HUES6 (cell line): ENCODE results near the gene SPEM1.

Experiments
- H3K27ac ChIP-seq: 2 replicates; pipeline ENCODE4 v1.7.0; 2013; ENCODE audit warnings: low read depth, mild to moderate bottlenecking, low read length, inconsistent platforms
- H3K27me3 ChIP-seq: 2 replicates; pipeline ENCODE4 v1.6.1; 2013; ENCODE audit warnings: low read length; ENCODE audit not compliant: control insufficient read depth, insufficient read depth
- H3K36me3 ChIP-seq: 2 replicates; pipeline ENCODE4 v1.6.1; 2013; ENCODE audit warnings: low read length; ENCODE audit not compliant: control insufficient read depth, insufficient read depth
- H3K4me1 ChIP-seq: 2 replicates; pipeline ENCODE4 v1.6.1; 2013; ENCODE audit warnings: low read length; ENCODE audit not compliant: control insufficient read depth, insufficient read depth
- H3K4me3 ChIP-seq: 2 replicates; pipeline ENCODE4 v1.5.1; 2013; ENCODE audit warnings: low read depth, low read length
- H3K9ac ChIP-seq: one replicate; pipeline ENCODE4 v1.6.1; 2013; ENCODE audit warnings: mild to moderate bottlenecking, low read length
- H3K9me3 ChIP-seq: 2 replicates; pipeline ENCODE4 v1.6.1; 2013; ENCODE audit warnings: low read depth, low read length; ENCODE audit not compliant: control insufficient read depth, insufficient read depth

The SPEM1 gene

DNA sequence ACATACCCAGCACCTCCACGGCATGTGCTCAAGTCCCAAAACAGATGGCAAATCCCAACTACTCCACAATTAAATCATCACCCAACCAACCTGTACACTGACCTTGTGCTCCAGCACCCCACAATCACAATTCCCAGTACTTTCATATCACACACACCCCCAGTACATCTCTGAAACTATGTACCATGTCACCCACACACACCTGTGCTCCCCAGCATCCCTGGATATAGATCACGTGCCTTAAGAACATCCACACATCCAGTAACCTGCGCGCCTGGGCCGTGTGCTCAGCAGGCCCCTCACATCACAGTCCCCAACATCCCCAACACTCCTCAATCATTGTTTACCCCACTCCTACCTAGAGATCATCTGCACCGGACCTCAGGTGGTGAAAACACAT lies 10.4 kb upstream of the SPEM1 start:
- Histone ChIP-seq H3K9ac (no peak overlapping the region), H3K36me3 (peaks cover 34% of the 10 kb centered on the region), H3K27me3 (peaks cover 4% of the 10 kb centered on the region; the same call in 1 of the 2 replicates), H3K9me3 (no peaks in the 10 kb centered on the region), H3K27ac (no peak overlapping the region), H3K4me3 (no peak overlapping the region), H3K4me1 (peaks cover 22% of the 10 kb centered on the region)

DNA sequence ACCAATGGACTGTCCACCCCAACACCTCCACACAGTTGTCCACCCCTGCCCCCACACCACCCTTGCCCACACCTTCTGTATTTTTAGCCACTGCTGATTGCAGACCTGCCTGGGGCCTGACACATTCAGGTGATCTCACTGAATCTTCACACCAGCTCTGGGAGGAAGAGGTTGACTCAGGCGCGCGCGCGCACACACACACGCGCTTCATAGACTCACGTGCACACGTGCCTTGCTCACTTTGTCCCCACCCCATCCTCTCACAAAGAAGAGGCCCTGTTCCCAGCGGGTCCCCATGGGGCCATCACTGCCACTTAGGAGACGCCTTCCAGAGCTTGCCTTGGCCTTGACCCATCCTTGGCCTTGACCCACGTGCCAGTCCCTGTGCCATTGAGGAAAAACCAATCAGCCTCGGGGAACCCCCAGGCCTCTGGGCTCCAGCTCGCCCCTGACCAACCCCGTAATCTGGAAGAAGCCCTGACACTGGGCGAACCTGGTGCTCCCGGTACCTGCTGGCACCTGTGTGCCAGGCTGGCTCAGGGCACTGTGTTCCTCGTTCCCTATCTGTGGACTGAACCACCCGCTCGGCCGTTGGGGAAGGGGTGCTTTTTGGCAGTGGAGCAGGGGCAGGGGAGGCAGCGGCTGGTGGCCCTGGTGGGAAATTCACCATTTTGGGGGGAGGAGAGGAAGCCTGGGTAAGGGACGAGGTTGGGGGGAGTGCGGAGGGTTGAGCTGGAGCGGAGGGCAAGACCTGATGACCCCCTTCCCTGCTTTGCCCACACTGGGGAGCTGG lies 9.3 kb upstream of the SPEM1 start:
- H3K27ac ChIP-seq = no peak overlapping the region
- peaks cover 4% of the 10 kb centered on the region; the same call in 1 of the 2 replicates for H3K27me3 ChIP-seq

DNA sequence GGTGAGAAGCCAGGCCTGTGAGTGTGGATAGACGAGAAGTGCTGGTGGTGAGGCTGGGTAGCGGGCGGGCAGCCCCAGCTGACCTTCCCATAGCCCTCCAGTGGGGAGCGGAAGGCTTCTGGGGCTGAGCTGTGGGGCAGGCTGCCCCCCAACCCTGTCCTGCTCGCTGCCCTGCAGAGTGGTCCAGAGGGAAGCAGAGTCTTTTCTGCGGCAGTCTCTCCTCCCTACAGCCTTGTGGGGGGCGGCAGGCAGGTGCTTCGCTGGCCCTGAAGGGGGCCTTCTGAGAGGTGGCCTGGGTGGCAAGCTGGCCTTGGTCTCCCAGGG lies 8.7 kb upstream of the SPEM1 start:
- no peak overlapping the region for H3K9ac ChIP-seq
- no peak overlapping the region for H3K4me3 ChIP-seq
- no peak overlapping the region for H3K27ac ChIP-seq
- H3K4me1 ChIP-seq = peaks cover 18% of the 10 kb centered on the region
- peaks cover 4% of the 10 kb centered on the region; the same call in 1 of the 2 replicates for H3K27me3 ChIP-seq
- no peaks in the 10 kb centered on the region for H3K9me3 ChIP-seq
- H3K36me3 ChIP-seq = peaks cover 51% of the 10 kb centered on the region

More for the DNA sequence above, 9.3 kb upstream of the SPEM1 start:
- Histone ChIP-seq H3K36me3 (peaks cover 46% of the 10 kb centered on the region), H3K4me1 (peaks cover 22% of the 10 kb centered on the region), H3K4me3 (no peak overlapping the region), H3K9ac (no peak overlapping the region), H3K9me3 (no peaks in the 10 kb centered on the region)

DNA sequence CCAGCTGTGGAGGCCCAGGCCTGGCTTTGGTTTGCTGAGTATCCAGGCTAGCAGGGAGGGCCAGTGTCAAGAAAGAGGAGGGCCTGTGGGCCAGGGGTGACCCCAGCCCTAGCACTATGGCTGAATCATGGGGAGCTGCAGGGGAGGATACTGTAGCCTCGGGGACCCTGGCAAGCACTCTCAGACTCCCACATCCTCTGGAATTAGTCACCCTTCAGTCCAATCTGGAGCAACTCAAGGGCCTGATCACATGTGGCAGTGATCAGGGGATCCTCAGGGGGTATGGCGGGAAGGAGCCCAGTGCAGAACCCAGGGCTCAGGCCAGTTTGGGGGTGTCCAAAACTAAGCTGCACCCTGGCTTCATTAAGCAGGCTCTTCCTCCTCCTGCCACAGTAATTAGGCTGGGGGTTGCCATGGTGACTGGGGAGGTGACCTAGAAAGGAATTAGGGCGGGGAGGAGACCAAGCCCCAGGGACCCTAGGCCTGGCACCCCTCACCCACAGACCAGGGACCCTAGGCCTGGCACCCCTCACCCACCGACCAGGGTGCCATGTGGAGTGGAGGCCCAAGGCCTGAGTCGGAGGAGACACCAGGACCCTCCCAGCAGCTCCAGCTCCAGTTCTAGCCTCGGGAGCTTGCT lies 6.7 kb upstream of the SPEM1 start:
- Histone ChIP-seq H3K36me3 (peaks cover 64% of the 10 kb centered on the region), H3K4me3 (no peak overlapping the region), H3K9me3 (no peaks in the 10 kb centered on the region), H3K27ac (no peak overlapping the region), H3K9ac (no peak overlapping the region), H3K27me3 (peaks cover 3% of the 10 kb centered on the region; the same call in 1 of the 2 replicates), H3K4me1 (0 out of 2 replicates have a peak, but pooled peaks cover 6% of the 10 kb centered on the region)

DNA sequence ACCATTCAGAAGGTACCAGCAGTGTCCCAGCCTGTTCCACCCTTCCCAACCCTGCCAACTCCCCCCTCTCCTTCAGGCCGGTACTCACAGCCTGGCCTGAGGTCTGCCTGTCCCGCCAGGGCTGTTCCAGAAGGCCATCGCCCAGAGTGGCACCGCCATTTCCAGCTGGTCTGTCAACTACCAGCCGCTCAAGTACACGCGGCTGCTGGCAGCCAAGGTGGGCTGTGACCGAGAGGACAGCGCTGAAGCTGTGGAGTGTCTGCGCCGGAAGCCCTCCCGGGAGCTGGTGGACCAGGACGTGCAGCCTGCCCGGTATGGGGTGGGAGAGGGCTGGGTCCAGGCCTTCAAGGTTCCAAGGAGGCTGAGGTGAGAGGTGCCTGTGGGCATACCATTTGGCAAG lies 5.3 kb upstream of the SPEM1 start:
- Histone ChIP-seq H3K27ac (no peak overlapping the region), H3K4me1 (peaks cover 3% of the 10 kb centered on the region; the same call in 1 of the 2 replicates), H3K36me3 (peaks cover 50% of the 10 kb centered on the region), H3K4me3 (no peak overlapping the region), H3K9ac (no peak overlapping the region), H3K27me3 (no peaks in the 10 kb centered on the region), H3K9me3 (no peaks in the 10 kb centered on the region)

DNA sequence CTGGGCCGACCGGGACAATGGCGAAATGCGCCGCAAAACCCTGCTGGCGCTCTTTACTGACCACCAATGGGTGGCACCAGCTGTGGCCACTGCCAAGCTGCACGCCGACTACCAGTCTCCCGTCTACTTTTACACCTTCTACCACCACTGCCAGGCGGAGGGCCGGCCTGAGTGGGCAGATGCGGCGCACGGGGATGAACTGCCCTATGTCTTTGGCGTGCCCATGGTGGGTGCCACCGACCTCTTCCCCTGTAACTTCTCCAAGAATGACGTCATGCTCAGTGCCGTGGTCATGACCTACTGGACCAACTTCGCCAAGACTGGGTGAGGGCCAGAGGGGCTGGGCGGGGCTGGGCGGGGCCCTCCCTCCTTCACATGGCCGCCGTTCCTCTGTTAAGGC lies 4.3 kb upstream of the SPEM1 start:
- Histone ChIP-seq H3K27me3 (no peaks in the 10 kb centered on the region), H3K36me3 (peaks cover 41% of the 10 kb centered on the region), H3K9ac (no peak overlapping the region), H3K4me3 (no peak overlapping the region), H3K9me3 (no peaks in the 10 kb centered on the region), H3K4me1 (peaks cover 9% of the 10 kb centered on the region; the same call in 1 of the 2 replicates), H3K27ac (no peak overlapping the region)

DNA sequence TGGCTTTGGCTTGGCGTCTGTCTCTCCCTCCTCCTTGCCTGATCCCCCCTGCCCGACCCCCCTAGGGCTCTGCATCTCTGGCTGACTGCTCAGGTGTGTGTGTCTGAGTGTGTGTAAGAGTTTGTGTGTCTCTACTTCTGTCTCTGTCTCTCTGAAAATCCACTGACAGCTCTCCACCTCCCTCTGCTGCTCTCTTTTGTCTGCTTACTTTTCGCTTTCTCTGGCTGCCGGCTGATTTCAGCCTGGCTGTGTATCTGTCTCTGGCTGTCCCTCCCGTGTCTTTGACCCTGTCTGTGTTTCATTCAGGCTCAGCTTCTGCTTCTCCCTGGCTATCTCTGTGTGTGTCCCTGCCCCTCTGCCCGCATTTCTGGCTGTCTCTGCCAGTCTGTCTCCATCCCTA lies 3.8 kb upstream of the SPEM1 start:
- H3K27ac ChIP-seq = no peak overlapping the region
- H3K9me3 ChIP-seq = no peaks in the 10 kb centered on the region
- peaks cover 38% of the 10 kb centered on the region for H3K36me3 ChIP-seq
- H3K4me1 ChIP-seq = peaks cover 9% of the 10 kb centered on the region; the same call in 1 of the 2 replicates
- H3K4me3 ChIP-seq = no peak overlapping the region
- no peaks in the 10 kb centered on the region for H3K27me3 ChIP-seq
- H3K9ac ChIP-seq = no peak overlapping the region

DNA sequence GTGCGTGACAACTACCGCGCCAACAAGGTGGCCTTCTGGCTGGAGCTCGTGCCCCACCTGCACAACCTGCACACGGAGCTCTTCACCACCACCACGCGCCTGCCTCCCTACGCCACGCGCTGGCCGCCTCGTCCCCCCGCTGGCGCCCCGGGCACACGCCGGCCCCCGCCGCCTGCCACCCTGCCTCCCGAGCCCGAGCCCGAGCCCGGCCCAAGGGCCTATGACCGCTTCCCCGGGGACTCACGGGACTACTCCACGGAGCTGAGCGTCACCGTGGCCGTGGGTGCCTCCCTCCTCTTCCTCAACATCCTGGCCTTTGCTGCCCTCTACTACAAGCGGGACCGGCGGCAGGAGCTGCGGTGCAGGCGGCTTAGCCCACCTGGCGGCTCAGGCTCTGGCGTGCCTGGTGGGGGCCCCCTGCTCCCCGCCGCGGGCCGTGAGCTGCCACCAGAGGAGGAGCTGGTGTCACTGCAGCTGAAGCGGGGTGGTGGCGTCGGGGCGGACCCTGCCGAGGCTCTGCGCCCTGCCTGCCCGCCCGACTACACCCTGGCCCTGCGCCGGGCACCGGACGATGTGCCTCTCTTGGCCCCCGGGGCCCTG lies 3.0 kb upstream of the SPEM1 start:
- no peaks in the 10 kb centered on the region for H3K27me3 ChIP-seq
- H3K9me3 ChIP-seq = no peaks in the 10 kb centered on the region
- no peak overlapping the region for H3K4me3 ChIP-seq
- peaks cover 38% of the 10 kb centered on the region for H3K36me3 ChIP-seq
- H3K27ac ChIP-seq = no peak overlapping the region
- no peak overlapping the region for H3K9ac ChIP-seq
- peaks cover 9% of the 10 kb centered on the region; the same call in 1 of the 2 replicates for H3K4me1 ChIP-seq

DNA sequence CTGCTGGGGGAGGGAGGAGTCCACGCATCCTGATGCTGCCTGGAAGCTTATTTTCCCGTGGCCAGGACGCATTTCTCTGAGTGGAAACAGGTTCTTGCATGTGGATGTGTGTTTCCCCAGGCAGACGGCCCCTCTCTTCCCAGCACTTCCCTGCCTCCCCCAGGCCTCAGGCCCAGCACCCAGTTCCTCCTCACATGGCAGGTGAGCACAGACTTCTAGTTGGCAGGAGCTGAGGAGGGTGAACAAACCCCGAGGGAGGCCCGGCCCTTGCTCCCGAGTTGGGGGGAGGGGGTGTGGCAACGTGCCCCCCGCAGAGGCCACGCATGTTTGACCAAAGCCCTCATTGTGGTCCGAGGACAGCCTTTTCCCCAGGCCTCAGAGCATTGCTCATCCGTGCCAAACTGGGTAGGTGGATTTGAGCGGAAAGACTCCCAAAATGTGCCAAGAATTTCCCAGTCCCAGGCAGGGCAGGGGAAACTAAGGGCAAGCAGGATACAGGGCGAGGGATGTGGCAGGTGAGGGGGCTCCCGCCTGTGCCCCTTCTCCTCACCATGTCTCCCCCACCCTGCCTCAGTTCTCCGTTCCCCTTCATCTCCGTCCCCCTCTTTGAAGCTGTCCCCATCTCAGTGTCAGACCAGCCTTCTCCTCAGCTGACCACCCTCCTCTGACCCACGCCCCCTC lies 1.5 kb upstream of the SPEM1 start:
- peaks cover 33% of the 10 kb centered on the region for H3K36me3 ChIP-seq

DNA sequence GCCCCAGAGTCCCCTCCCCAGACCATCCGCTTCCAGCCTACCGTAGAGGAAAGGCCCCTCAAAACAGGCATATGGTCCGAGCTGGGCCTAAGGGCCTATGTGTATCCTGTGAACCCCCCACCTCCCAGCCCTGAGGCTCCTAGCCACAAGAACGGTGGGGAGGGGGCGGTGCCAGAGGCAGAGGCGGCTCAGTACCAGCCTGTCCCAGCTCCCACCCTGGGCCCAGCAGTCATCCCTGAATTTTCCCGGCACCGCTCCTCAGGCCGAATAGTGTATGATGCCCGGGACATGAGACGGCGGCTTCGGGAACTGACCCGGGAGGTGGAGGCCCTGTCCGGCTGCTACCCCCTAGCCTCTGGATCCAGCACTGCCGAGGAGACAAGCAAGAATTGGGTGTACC lies 1.1 kb downstream of the SPEM1 start:
- H3K36me3 ChIP-seq = peaks cover 16% of the 10 kb centered on the region
- H3K27me3 ChIP-seq = no peaks in the 10 kb centered on the region
- peaks cover 6% of the 10 kb centered on the region; the same call in 1 of the 2 replicates for H3K4me1 ChIP-seq
- no peaks in the 10 kb centered on the region for H3K9me3 ChIP-seq
- no peak overlapping the region for H3K9ac ChIP-seq
- H3K27ac ChIP-seq = no peak overlapping the region
- H3K4me3 ChIP-seq = no peak overlapping the region

More for the DNA sequence above, 1.5 kb upstream of the SPEM1 start:
- Histone ChIP-seq H3K9ac (no peak overlapping the region), H3K27me3 (no peaks in the 10 kb centered on the region), H3K9me3 (no peaks in the 10 kb centered on the region), H3K27ac (no peak overlapping the region), H3K4me1 (peaks cover 6% of the 10 kb centered on the region; the same call in 1 of the 2 replicates), H3K4me3 (no peak overlapping the region)
